CD8-positive, alpha-beta memory T cell (primary cell): Measurements from ENCODE around the gene ABHD14A. TPM values are rescaled to one million over a fixed set of nuclear protein-coding genes. Genes with fewer than 3 reads are reported as not detected.

Experiments used
- CTCF ChIA-PET: fragments of 350-600 bp; sonication (Branson Sonifier 250); formaldehyde crosslinking; loops from one replicate; lab custom pipeline; 2021; ENCODE audit warnings: antibody characterized with exemption; lab: Charles Lee
- POLR2A ChIA-PET: fragments of 350-600 bp; sonication (Branson Sonifier 250); formaldehyde crosslinking; loops from one replicate; lab custom pipeline; 2021; ENCODE audit warnings: antibody characterized with exemption; lab: Charles Lee
- DNase-seq, 5 donors: peaks; one replicate each; pipeline versions ENCODE4 v3.0.0 to v3.0.0-alpha.2; 2020 to 2022; ENCODE audit warnings: mixed read lengths in 1 of 5
- H3K27ac ChIP-seq: one replicate; pipeline ENCODE4 v1.7.0; 2013; ENCODE audit warnings: low read depth, mild to moderate bottlenecking, low read length, moderate library complexity
- H3K27me3 ChIP-seq: 2 replicates; pipeline ENCODE4 v1.7.0; 2013; ENCODE audit warnings: low read length, mild to moderate bottlenecking; ENCODE audit not compliant: insufficient read depth, poor library complexity, severe bottlenecking
- H3K36me3 ChIP-seq: 2 replicates; pipeline ENCODE4 v1.7.0; 2013; ENCODE audit warnings: mild to moderate bottlenecking, low read length, moderate library complexity; ENCODE audit not compliant: insufficient read depth
- H3K4me1 ChIP-seq: 2 replicates; pipeline ENCODE4 v1.7.0; 2013; ENCODE audit warnings: mild to moderate bottlenecking, low read length, moderate library complexity; ENCODE audit not compliant: insufficient read depth
- H3K4me3 ChIP-seq: 2 replicates; pipeline ENCODE4 v1.7.0; 2013; ENCODE audit warnings: mild to moderate bottlenecking, low read length
- H3K9me3 ChIP-seq: 2 replicates; pipeline ENCODE4 v1.7.0; 2013; ENCODE audit warnings: mild to moderate bottlenecking, low read length
- H3K27ac Mint-ChIP-seq, 8 donors: one replicate each; pipeline ENCODE4 v1.8.0; 2020 to 2021; ENCODE audit warnings: mixed read lengths in 8 of 8, mild to moderate bottlenecking in 6 of 8, inconsistent platforms in 3 of 8, moderate library complexity in 3 of 8
- H3K27me3 Mint-ChIP-seq, 2 donors: one replicate each; pipeline ENCODE4 v1.8.0; 2020 to 2021; ENCODE audit warnings: mixed read lengths in 2 of 2, mild to moderate bottlenecking in 1 of 2, moderate library complexity in 1 of 2
- H3K36me3 Mint-ChIP-seq, 3 donors: one replicate each; pipeline ENCODE4 v1.8.0; 2020 to 2021; ENCODE audit warnings: mixed read lengths in 3 of 3, inconsistent platforms in 1 of 3, mild to moderate bottlenecking in 1 of 3
- H3K4me1 Mint-ChIP-seq, 3 donors: one replicate each; pipeline ENCODE4 v1.8.0; 2020 to 2021; ENCODE audit warnings: mixed read lengths in 3 of 3, inconsistent platforms in 1 of 3, mild to moderate bottlenecking in 1 of 3
- H3K4me3 Mint-ChIP-seq, 7 donors: one replicate each; pipeline ENCODE4 v1.8.0; 2020 to 2021; ENCODE audit warnings: mixed read lengths in 7 of 7, mild to moderate bottlenecking in 6 of 7, moderate library complexity in 4 of 7, inconsistent platforms in 2 of 7
- H3K9me3 Mint-ChIP-seq, 5 donors: one replicate each; pipeline ENCODE4 v1.8.0; 2020 to 2022; ENCODE audit warnings: mixed read lengths in 5 of 5, mild to moderate bottlenecking in 3 of 5, moderate library complexity in 2 of 5, inconsistent platforms in 1 of 5
- polyA plus RNA-seq: library from polyadenylated mRNA; unstranded; fragments of 300-500 nt; fragmentation: Illumina TruSeq; gene quantifications from one replicate; pipeline ENCODE4 v1.2.3, GENCODE V29; 2021
- total RNA-seq, 2 experiments: library from RNA; stranded (reverse); gene quantifications; one replicate each; pipeline ENCODE4 v1.2.3, GENCODE V29; 2021

Gene ABHD14A
- total and polyA plus RNA-seq, 3 experiments from 2014 or later, result 14.4 to 117 (median 16.0) TPM

DNA sequence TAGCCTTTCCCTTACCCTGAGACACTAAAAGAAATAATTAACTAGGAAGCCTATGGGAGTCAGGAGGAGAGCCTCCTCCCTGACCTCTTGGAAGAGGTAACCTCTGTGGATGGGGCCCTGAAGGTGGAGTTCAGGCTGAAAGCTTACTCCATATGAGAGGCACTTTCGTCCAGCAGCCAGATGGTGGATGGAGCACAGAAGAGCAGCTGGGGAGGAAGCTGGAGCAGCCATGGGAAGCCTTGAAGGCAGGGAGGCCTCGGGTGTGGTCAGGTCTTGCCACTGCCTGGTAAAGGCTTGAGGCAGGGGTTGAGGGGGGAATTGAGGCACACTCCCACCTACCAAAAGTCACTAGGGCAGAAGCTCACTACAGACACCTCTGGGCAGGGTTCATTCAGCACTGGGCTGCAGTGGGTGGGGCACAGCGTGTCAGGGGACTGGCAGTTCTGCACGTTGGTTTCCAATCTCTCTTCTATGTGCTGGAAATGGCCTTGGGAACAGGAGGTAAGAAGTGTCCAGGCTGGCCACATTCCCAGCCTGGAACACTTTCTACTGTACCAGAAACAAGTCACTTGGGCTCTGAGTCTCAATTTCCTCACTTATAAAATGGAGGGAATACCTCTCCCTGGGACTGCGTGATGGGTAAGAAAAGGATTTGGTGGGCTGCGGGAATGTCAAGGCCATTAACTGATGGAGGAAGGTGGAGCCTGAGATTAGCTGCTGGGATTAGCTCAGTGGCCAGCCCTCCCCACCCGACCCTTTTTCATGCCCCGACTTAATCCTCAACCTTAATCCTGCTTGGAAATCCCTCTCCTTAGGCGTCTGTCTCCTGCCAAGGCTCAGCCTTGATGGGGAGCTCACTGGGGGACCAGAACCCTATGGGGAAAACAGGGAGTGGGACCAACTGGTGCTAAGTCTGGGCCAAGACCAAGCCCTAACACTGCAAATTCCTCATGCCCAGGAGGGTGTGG, 13.0 kb upstream of the ABHD14A start:
- Mint-ChIP-seq H3K27ac (peak overlapping the region in 1 of 8 donors; percentile 87), H3K36me3 (peaks cover 5 to 12% (median 6%) of the 10 kb centered on the region in 3 donors), H3K9me3 (no peaks in the 10 kb centered on the region), H3K27me3 (peaks cover 2 to 15% of the 10 kb centered on the region in 2 donors), H3K4me1 (peaks cover 9 to 18% (median 13%) of the 10 kb centered on the region in 3 donors), H3K4me3 (peak overlapping the region in 1 of 7 donors; percentile 32)
- ChIA-PET POLR2A (interaction anchor here (0.6 kb wide), 1 partner anchor 42 kb away, joined by 3 read pairs; no protein-coding TSS in a partner anchor), CTCF (interaction anchor here (2.4 to 3.3 kb wide), 2 partner anchors 12 to 20 kb away, joined by 12 to 15 read pairs; partner anchors contain the start of genes ABHD14A, ABHD14B, PARP3 and RRP9)
- Histone ChIP-seq H3K27ac (no peak overlapping the region), H3K4me3 (no peak overlapping the region), H3K27me3 (peaks cover 5% of the 10 kb centered on the region), H3K36me3 (no peaks in the 10 kb centered on the region), H3K9me3 (no peaks in the 10 kb centered on the region), H3K4me1 (peaks cover 16% of the 10 kb centered on the region)
- no peak for DNase-seq

DNA sequence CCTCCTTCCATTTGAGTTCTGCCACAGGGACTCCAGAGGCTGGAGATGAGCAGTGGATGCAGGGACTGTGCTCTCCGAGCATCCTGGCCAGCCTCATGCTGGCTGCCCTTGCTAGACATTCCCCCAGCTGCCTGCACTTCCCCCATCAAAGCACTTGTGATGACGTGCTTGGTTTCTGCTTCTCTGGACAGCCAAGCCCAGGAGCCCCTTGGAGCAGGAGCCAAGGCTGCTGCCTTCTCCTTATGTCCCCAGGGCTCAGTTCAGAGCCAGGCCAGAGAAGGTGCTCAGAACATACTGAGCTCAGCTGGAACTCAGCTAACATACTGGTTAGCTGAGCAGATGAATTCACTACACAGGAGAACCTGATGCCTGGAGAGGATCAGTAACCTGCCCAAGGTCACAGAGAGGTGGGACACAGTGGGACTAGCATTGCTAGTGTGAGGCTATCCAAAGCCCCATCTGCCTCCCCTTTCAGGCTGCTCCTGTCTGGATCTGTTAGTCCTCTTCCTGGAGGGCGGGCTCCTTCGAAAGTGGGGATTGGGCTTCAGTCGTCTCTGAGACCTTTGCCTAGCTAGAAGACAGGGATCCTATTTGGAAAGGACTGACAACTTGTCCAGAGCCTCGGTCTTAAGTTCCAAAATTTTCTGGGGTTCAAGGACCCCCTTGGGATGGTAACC, 11.9 kb upstream of the ABHD14A start:
- Histone ChIP-seq H3K36me3 (no peaks in the 10 kb centered on the region), H3K4me3 (no peak overlapping the region), H3K4me1 (peaks cover 16% of the 10 kb centered on the region), H3K27ac (no peak overlapping the region), H3K27me3 (no peaks in the 10 kb centered on the region), H3K9me3 (no peaks in the 10 kb centered on the region)
- no peak for DNase-seq
- H3K4me3 Mint-ChIP-seq, result no peak overlapping the region
- H3K27ac Mint-ChIP-seq, result no peak overlapping the region
- no peaks in the 10 kb centered on the region for H3K9me3 Mint-ChIP-seq
- H3K4me1 Mint-ChIP-seq, result peaks cover 11 to 21% (median 12%) of the 10 kb centered on the region in 3 donors
- peaks cover 2 to 14% of the 10 kb centered on the region in 2 donors for H3K27me3 Mint-ChIP-seq
- peaks cover 5 to 13% (median 6%) of the 10 kb centered on the region in 3 donors for H3K36me3 Mint-ChIP-seq
- ChIA-PET POLR2A (no interaction called here), CTCF (interaction anchor here (2.4 to 3.3 kb wide), 2 partner anchors 11 to 21 kb away, joined by 12 to 15 read pairs; partner anchors contain the start of genes ABHD14A, ABHD14B, PARP3 and RRP9)

DNA sequence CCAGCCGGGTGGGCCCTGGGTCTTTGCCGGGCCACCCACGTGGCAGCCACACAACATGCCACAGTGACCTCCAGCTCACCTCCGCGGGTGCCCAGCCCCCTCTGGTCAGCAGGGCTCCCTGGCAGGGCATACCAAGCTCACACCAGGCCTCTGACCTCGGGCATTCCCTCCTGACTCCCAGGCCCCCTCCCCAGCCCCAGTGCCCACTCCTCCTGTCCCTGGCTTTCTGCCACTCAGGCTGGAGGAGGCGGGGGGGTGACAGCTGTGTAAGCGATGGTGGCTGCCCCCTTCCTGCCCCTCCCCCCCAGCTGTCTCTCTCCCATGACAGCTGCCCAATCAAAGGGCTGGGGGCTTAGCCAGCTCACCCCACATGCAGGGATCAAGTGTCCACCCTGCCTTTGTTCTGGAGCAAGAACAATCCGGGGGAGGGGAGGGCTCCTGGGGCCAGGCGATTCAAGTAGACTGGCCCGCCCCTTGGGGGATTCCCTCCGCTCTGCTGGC, 10.9 kb upstream of the ABHD14A start:
- ChIA-PET CTCF (interaction anchor here (1.6 to 3.3 kb wide), 3 partner anchors 10 to 22 kb away, joined by 5 to 15 read pairs (median 12); partner anchors contain the start of genes ABHD14A, ABHD14B, PARP3 and RRP9), POLR2A (no interaction called here)
- no peaks in the 10 kb centered on the region for H3K9me3 Mint-ChIP-seq
- H3K36me3 ChIP-seq, result no peaks in the 10 kb centered on the region
- H3K4me1 ChIP-seq, result peaks cover 16% of the 10 kb centered on the region
- H3K27ac Mint-ChIP-seq, result no peak overlapping the region
- H3K27me3 Mint-ChIP-seq, result peaks cover 0 to 8% of the 10 kb centered on the region in 2 donors
- peaks cover 13 to 30% (median 16%) of the 10 kb centered on the region in 3 donors for H3K4me1 Mint-ChIP-seq
- H3K36me3 Mint-ChIP-seq, result peaks cover 0 to 8% (median 3%) of the 10 kb centered on the region in 3 donors
- no peak overlapping the region for H3K4me3 ChIP-seq
- H3K27me3 ChIP-seq, result no peaks in the 10 kb centered on the region
- H3K27ac ChIP-seq, result no peak overlapping the region
- H3K4me3 Mint-ChIP-seq, result no peak overlapping the region
- H3K9me3 ChIP-seq, result no peaks in the 10 kb centered on the region
- no peak for DNase-seq

DNA sequence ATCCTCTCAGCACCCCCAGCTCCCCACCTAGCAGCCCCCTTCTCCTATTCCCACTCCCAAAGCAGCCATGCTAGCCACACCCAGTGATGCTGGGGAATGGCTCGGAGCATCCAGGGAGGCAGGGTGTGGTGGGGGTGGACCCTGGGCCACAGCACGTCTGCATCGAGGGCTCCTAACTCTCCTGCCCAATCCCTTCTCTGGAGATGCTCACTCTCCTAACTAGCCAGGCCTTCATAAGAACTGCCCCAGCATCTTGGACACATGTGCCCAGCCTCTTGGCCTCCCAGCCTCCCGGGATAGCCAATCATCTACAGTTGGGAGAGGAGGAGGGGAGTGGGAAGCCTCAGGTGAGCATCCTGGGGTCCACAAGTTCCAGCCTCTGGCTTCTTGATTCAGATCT, 10.3 kb upstream of the ABHD14A start:
- ChIA-PET POLR2A (no interaction called here), CTCF (interaction anchor here (0.6 to 3.3 kb wide), 4 partner anchors 9 to 23 kb away, joined by 3 to 15 read pairs (median 4); partner anchors contain the start of genes ABHD14A, ABHD14B and RRP9)
- H3K27ac Mint-ChIP-seq, result no peak overlapping the region
- no peaks in the 10 kb centered on the region for H3K9me3 ChIP-seq
- peaks cover 16% of the 10 kb centered on the region for H3K4me1 ChIP-seq
- peaks cover 14 to 33% (median 20%) of the 10 kb centered on the region in 3 donors for H3K4me1 Mint-ChIP-seq
- H3K36me3 ChIP-seq, result no peaks in the 10 kb centered on the region
- H3K27me3 Mint-ChIP-seq, result peaks cover 0 to 4% of the 10 kb centered on the region in 2 donors
- no peak overlapping the region for H3K4me3 ChIP-seq
- H3K27me3 ChIP-seq, result no peaks in the 10 kb centered on the region
- no peak for DNase-seq
- H3K9me3 Mint-ChIP-seq, result no peaks in the 10 kb centered on the region
- peak overlapping the region in 1 of 7 donors; percentile 73 for H3K4me3 Mint-ChIP-seq
- H3K27ac ChIP-seq, result no peak overlapping the region
- peaks cover 0 to 8% (median 3%) of the 10 kb centered on the region in 3 donors for H3K36me3 Mint-ChIP-seq

DNA sequence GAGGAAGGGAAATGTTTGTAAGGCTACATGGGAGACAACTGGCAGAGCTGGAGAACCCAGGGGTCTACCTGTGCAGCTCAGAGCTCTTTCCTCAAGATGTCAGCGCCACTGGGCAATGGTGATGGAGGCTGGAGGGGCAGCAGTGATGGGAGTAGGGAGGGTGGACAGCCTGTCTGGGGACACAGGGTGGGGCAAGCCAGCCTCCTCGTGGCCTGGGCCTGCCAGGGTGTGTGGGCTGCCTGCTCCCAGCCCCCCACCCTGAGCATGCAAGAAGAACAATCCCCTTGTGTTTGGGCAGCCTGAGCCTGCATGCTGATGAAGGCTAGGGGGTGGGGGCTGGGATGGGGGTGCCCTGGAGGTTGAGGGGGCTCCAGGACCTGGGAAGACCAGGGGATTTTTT, 8.8 kb upstream of the ABHD14A start:
- no peaks in the 10 kb centered on the region for H3K27me3 ChIP-seq
- POLR2A ChIA-PET, result no interaction called here
- Mint-ChIP-seq H3K4me3 (peak overlapping the region in 6 of 7 donors; percentile 60 to 79 (median 75)), H3K4me1 (peaks cover 14 to 39% (median 26%) of the 10 kb centered on the region in 3 donors), H3K9me3 (no peaks in the 10 kb centered on the region), H3K27me3 (peaks cover 0 to 4% of the 10 kb centered on the region in 2 donors), H3K27ac (peak overlapping the region in 3 of 8 donors; percentile 22 to 52 (median 41)), H3K36me3 (peaks cover 0 to 7% (median 3%) of the 10 kb centered on the region in 3 donors)
- no peak overlapping the region for H3K4me3 ChIP-seq
- CTCF ChIA-PET, result interaction anchor here (1.1 to 1.7 kb wide), 3 partner anchors 8 to 24 kb away, joined by 3 to 5 read pairs (median 3); partner anchors contain the start of genes ABHD14B and RRP9
- DNase-seq, result no peak
- H3K27ac ChIP-seq, result no peak overlapping the region
- H3K36me3 ChIP-seq, result no peaks in the 10 kb centered on the region
- no peaks in the 10 kb centered on the region for H3K9me3 ChIP-seq
- peaks cover 16% of the 10 kb centered on the region for H3K4me1 ChIP-seq

DNA sequence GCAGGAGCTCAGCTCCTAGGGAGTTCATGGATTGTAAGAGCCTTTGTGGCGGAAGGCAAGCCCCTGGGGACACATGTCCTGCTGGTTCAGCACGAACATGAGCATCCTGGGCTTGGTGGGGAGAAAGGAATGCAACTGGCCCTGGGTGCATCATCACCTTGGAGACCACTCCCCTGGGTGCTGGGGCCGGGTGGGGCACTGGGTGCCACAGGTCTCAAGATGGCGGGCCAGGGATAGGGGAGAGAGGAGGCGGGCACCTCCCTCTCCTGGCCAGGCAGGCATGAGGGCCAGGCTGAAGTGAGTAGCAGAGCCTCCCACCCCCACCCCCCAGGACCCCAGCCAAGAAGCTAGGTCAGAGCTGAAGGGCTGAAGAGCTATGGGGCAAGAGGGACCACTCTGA, 8.4 kb upstream of the ABHD14A start:
- H3K9me3 ChIP-seq, result no peaks in the 10 kb centered on the region
- DNase-seq, result no peak
- H3K36me3 ChIP-seq, result no peaks in the 10 kb centered on the region
- H3K4me3 Mint-ChIP-seq, result peak overlapping the region; percentile 72 to 86 (median 81)
- peaks cover 14 to 44% (median 31%) of the 10 kb centered on the region in 3 donors for H3K4me1 Mint-ChIP-seq
- no peaks in the 10 kb centered on the region for H3K27me3 ChIP-seq
- no peaks in the 10 kb centered on the region for H3K9me3 Mint-ChIP-seq
- H3K4me1 ChIP-seq, result peaks cover 16% of the 10 kb centered on the region
- H3K36me3 Mint-ChIP-seq, result peaks cover 0 to 4% (median 3%) of the 10 kb centered on the region in 3 donors
- POLR2A ChIA-PET, result interaction anchor here (0.5 to 0.7 kb wide), 2 partner anchors 13 to 234 kb away, joined by 3 read pairs; no protein-coding TSS in a partner anchor
- no peak overlapping the region for H3K27ac ChIP-seq
- H3K27ac Mint-ChIP-seq, result peak overlapping the region in 7 of 8 donors; percentile 30 to 89 (median 63)
- CTCF ChIA-PET, result interaction anchor here (1.1 kb wide), 1 partner anchor 7 kb away, joined by 3 read pairs; the partner anchor contains the start of gene ABHD14B
- H3K27me3 Mint-ChIP-seq, result peaks cover 0 to 3% of the 10 kb centered on the region in 2 donors
- peak overlapping the region; percentile 58 for H3K4me3 ChIP-seq

DNA sequence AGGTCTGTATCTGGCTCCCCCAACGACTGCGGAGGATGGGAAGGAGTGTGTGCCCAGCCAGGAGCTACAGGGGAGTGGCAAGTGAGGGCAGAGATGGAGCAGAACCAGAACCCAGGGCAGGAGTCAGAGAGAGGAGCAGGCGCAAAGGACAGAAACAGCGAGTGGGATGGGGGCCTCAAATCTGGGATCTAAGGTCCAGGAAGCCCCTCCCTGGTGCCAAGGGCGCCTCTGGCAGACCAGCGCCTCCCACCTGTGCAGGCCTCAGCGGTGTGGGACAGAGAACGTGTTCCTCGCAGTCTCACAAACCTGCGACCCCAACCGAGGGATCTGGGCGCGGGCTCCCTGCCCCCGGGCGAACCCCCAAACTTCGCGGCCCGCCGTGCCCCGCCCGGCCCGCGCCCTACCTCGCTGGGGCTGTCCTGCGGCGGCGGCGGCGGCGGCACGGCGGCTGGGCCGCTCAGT, 7.9 kb upstream of the ABHD14A start:
- POLR2A ChIA-PET, result interaction anchor here (0.5 to 0.7 kb wide), 2 partner anchors 14 to 234 kb away, joined by 3 read pairs; no protein-coding TSS in a partner anchor
- peak in 1 of 5 donors; percentile 21 for DNase-seq
- Histone ChIP-seq H3K4me1 (peaks cover 16% of the 10 kb centered on the region), H3K4me3 (peak overlapping the region; percentile 58), H3K27me3 (no peaks in the 10 kb centered on the region), H3K27ac (peak overlapping the region; percentile 57), H3K36me3 (no peaks in the 10 kb centered on the region), H3K9me3 (no peaks in the 10 kb centered on the region)
- H3K27me3 Mint-ChIP-seq, result no peaks in the 10 kb centered on the region
- H3K36me3 Mint-ChIP-seq, result peaks cover 0 to 4% (median 3%) of the 10 kb centered on the region in 3 donors
- H3K27ac Mint-ChIP-seq, result peak overlapping the region in 7 of 8 donors; percentile 30 to 89 (median 63)
- CTCF ChIA-PET, result no interaction called here
- H3K9me3 Mint-ChIP-seq, result no peaks in the 10 kb centered on the region
- peak overlapping the region; percentile 72 to 86 (median 81) for H3K4me3 Mint-ChIP-seq
- peaks cover 14 to 44% (median 31%) of the 10 kb centered on the region in 3 donors for H3K4me1 Mint-ChIP-seq
